BE2C (cell line): Measurements from ENCODE around the gene SYT3.
"Not testable (repeated sequence)": the region's sequence is repeated elsewhere in the genome, so short reads cannot be mapped to it uniquely, and the experiment has no call there.

Experiments
- DNase-seq: peaks from one replicate; pipeline ENCODE4 v3.0.0-alpha.2; 2020
- H3K27me3 ChIP-seq: fragments of 250-450 bp; sonication (Bioruptor Pico); 2 replicates; pipeline ENCODE4 v1.5.1; 2020; ENCODE audit warnings: mild to moderate bottlenecking
- H3K36me3 ChIP-seq: fragments of 250-450 bp; sonication (Bioruptor Pico); 2 replicates; pipeline ENCODE4 v1.5.1; 2020; ENCODE audit warnings: mild to moderate bottlenecking
- H3K4me1 ChIP-seq: fragments of 250-450 bp; sonication (Bioruptor Pico); 2 replicates; pipeline ENCODE4 v1.5.1; 2020
- H3K4me3 ChIP-seq: 2 replicates; pipeline ENCODE4 v1.5.1; 2011; ENCODE audit warnings: low read depth, low read length
- H3K9me3 ChIP-seq: fragments of 250-450 bp; sonication (Bioruptor Pico); 2 replicates; pipeline ENCODE4 v1.5.1; 2020
- TF ChIP-seq, protein P1 (sequence below): IDR thresholded peaks from 2 replicates; pipeline ENCODE4 v1.5.1; 2012; ENCODE audit warnings: mild to moderate bottlenecking, low read depth, low read length

Gene SYT3

DNA sequence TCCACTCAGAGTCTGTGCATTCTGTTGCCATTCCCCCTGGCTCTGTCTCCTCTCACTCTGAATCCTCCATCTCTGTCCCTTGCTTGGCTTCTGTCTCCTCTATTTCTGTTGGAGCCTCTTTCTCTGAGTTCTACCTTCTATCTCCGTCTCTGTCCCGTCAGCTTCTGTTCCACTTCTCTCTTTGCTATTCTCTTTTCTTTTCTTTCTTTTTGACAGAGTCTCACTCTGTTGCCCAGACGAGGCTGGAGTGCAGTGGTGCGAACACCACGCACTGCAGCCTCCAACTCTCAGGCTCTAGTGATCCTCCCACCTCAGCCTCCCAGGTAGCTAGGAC lies 37.6 kb downstream of the SYT3 start:
- H3K4me3 ChIP-seq: no peak overlapping the region
- peaks cover 3% of the 10 kb centered on the region for H3K9me3 ChIP-seq
- peaks cover 50% of the 10 kb centered on the region for H3K27me3 ChIP-seq
- DNase-seq: no peak
- TF ChIP-seq, protein P1, sequence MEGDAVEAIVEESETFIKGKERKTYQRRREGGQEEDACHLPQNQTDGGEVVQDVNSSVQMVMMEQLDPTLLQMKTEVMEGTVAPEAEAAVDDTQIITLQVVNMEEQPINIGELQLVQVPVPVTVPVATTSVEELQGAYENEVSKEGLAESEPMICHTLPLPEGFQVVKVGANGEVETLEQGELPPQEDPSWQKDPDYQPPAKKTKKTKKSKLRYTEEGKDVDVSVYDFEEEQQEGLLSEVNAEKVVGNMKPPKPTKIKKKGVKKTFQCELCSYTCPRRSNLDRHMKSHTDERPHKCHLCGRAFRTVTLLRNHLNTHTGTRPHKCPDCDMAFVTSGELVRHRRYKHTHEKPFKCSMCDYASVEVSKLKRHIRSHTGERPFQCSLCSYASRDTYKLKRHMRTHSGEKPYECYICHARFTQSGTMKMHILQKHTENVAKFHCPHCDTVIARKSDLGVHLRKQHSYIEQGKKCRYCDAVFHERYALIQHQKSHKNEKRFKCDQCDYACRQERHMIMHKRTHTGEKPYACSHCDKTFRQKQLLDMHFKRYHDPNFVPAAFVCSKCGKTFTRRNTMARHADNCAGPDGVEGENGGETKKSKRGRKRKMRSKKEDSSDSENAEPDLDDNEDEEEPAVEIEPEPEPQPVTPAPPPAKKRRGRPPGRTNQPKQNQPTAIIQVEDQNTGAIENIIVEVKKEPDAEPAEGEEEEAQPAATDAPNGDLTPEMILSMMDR: no peak
- H3K36me3 ChIP-seq: no peaks in the 10 kb centered on the region
- H3K4me1 ChIP-seq: no peaks in the 10 kb centered on the region

DNA sequence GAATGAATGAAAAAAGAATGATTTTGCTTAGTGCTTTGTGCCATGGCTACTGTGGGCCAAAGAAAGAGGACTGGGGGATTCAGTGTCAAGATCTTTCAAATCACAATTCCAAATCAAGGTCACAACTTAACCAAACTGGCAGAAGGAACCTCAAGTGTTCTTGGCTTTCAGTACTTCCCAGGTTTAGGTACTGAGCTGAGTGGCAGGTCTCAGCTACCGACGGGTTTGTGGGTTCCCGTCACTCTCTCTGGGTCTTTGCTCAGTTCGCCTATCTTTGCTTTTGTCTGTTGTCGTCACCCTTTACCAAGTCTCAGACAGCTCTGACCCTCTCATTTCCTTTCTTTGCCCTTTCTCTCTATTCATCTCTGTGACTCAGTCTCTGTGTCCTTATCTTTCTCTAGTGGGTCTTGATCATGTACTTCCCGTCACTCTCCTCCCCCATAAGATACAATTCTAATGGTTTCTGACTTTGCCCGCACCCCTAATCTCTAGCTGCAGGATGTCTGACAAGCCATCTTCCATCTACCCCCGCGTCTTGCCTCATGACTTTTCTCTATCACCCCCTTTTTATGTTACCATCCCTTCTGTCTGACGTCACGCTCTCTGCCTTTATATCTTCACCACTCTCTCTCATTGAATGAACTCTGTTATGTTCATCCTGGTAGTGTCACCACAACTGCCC lies 38.1 kb downstream of the SYT3 start:
- H3K36me3 ChIP-seq: no peaks in the 10 kb centered on the region
- TF ChIP-seq, protein P1: no peak
- DNase-seq: no peak

DNA sequence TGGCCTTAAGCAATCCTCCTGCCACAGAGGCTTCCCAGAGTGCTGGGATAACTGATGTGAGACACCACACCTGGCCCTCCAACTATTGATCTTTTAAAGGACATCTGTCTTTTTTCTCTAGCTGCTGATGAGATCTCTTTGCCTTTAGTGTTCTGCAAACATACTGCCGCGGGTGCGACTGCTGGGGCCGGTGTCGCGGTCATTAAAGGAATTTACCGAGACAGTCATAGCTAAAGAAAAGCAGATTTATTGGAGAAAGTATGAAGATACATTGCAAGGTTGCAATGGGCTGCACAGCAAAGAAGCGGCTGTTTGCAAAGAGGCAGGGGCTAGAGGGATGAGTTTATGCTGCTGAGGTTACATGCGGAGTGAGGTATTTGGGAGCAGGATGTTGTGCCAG lies 40.3 kb downstream of the SYT3 start:
- Histone ChIP-seq H3K36me3 (no peaks in the 10 kb centered on the region), H3K4me3 (no peak overlapping the region), H3K27me3 (peaks cover 44% of the 10 kb centered on the region), H3K9me3 (no peaks in the 10 kb centered on the region), H3K4me1 (no peaks in the 10 kb centered on the region)
- TF ChIP-seq, protein P1: no peak
- no peak for DNase-seq

More for the DNA sequence above, 38.1 kb downstream of the SYT3 start:
- Histone ChIP-seq H3K9me3 (peaks cover 2% of the 10 kb centered on the region), H3K4me1 (no peaks in the 10 kb centered on the region), H3K27me3 (peaks cover 48% of the 10 kb centered on the region), H3K4me3 (no peak overlapping the region)

DNA sequence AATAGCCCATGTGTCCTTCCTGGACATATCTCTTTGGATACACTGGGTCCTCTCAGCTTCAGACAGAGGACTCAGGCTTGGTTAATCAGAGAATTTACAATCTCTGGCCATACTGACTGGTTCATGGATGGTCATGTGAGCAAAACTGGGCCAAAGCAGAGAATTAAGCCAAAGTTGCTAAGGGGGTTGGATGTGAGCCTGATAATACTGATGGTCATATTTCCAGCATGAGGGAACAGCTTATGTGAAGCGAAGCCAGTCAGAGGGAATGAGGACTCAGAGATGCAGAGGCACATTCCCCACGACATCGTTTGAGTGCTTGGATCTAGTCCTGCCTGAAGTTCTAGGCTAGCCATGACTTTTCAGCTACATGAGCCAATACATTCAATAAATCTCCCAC lies 49.5 kb downstream of the SYT3 start:
- no peaks in the 10 kb centered on the region for H3K4me1 ChIP-seq
- TF ChIP-seq, protein P1: no peak
- H3K27me3 ChIP-seq: peaks cover 21% of the 10 kb centered on the region
- H3K4me3 ChIP-seq: no peak overlapping the region
- H3K36me3 ChIP-seq: no peaks in the 10 kb centered on the region
- H3K9me3 ChIP-seq: no peaks in the 10 kb centered on the region
- DNase-seq: no peak

DNA sequence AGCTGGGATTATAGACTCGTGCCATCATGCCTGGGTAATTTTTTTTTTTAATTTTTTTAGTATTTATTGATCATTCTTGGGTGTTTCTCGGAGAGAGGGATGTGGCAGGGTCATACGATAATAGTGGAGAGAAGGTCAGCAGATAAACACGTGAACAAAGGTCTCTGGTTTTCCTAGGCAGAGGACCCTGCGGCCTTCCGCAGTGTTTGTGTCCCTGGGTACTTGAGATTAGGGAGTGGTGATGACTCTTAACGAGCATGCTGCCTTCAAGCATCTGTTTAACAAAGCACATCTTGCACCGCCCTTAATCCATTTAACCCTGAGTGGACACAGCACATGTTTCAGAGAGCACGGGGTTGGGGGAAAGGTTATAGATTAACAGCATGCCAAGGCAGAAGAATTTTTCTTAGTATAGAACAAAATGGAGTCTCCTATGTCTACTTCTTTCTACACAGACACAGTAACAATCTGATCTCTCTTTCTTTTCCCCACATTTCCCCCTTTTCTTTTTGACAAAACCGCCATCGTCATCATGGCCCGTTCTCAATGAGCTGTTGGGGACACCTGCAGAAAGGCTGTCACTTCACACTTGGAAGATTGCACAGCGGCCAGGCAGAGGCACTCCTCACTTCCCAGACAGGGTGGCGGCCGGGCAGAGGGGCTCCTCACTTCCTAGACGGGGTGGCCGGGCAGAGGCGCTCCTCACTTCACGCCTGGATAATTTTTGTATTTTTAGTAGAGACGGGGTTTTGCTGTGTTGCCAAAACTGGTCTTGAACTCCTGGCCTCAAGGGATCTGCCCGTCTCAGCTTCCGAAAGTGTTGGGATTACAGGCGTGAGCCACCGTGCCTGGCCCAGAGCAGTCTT lies 57.7 kb downstream of the SYT3 start:
- not testable (repeated sequence) for H3K27me3 ChIP-seq, H3K9me3 ChIP-seq, H3K36me3 ChIP-seq, DNase-seq, H3K4me1 ChIP-seq, H3K4me3 ChIP-seq

DNA sequence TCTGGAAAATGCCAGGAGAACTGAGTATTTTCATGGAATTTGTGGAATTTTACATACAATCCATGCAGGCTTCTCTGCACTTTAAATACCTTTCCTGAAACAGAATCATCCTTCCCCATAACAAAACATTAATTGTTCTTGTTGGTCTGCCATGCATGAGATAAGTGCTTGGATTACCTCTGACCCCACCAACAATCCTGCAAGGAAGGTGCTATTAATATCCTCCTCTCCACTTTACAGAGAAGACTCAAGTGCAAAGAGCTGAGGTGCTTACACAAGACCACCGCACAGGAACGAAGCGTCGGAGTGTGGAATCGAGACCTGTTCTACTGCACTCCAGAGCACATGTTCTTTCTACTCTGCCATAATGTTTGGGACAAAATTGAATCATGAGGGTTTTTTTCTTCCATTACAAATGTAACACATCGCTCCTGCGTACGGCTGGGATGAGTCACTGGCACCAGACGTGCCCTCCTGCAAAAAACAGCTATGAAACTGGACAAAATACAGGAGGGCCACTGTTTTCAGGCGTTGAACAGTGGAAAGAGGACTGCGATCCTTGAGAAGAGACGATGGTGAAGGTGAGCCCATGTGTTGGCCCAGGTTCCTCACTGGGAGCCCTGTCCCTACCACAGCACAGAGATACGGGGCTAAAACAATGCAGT lies 58.6 kb downstream of the SYT3 start:
- TF ChIP-seq, protein P1: no peak
- Histone ChIP-seq H3K9me3 (no peaks in the 10 kb centered on the region), H3K4me3 (no peak overlapping the region), H3K36me3 (no peaks in the 10 kb centered on the region), H3K4me1 (no peaks in the 10 kb centered on the region), H3K27me3 (no peaks in the 10 kb centered on the region)
- no peak for DNase-seq
